EH (cell line): ENCODE measurements around the gene SUSD2.
"Not testable (repeated sequence)": the region's sequence is repeated elsewhere in the genome, so short reads cannot be mapped to it uniquely, and the experiment has no call there.

Experiments used
- DNase-seq: peaks from one replicate; pipeline ENCODE4 v3.0.0-alpha.2; 2015; ENCODE audit warnings: low read depth

Gene SUSD2

GRCh38 chr22:24181088-24181995 lies at the start of gene SUSD2:
Gene SUSD2, plus strand, starts transcription at chr22:24181487. Its CDS starts 33 bp downstream, at chr22:24181520.
- peak; percentile 14 for DNase-seq

- peak; percentile 46 for DNase-seq
Measured at GRCh38 chr22:24133187-24133965, 47.9 kb upstream of the SUSD2 start.

GRCh38 chr22:24134090-24134846 lies 47.0 kb upstream of the SUSD2 start:
- DNase-seq: no peak

GRCh38 chr22:24136533-24136932 lies 44.8 kb upstream of the SUSD2 start:
- not testable (repeated sequence) for DNase-seq

GRCh38 chr22:24137595-24137994 lies 43.7 kb upstream of the SUSD2 start:
- DNase-seq: peak; percentile 92

GRCh38 chr22:24138649-24139420 lies 42.5 kb upstream of the SUSD2 start:
- DNase-seq: peak; percentile 67

GRCh38 chr22:24140357-24140756 lies 40.9 kb upstream of the SUSD2 start:
- peak; percentile 27 for DNase-seq

- DNase-seq: no peak
Measured at GRCh38 chr22:24141586-24141985, 39.7 kb upstream of the SUSD2 start.

GRCh38 chr22:24142241-24142640 lies 39.0 kb upstream of the SUSD2 start:
- no peak for DNase-seq

- no peak for DNase-seq
Measured at GRCh38 chr22:24142831-24143230, 38.5 kb upstream of the SUSD2 start.

- no peak for DNase-seq
Measured at GRCh38 chr22:24144056-24144777, 37.1 kb upstream of the SUSD2 start.

- DNase-seq: no peak
Measured at GRCh38 chr22:24144778-24145085, 36.6 kb upstream of the SUSD2 start.

- no peak for DNase-seq
Measured at GRCh38 chr22:24145446-24146193, 35.7 kb upstream of the SUSD2 start.

- peak; percentile 87 for DNase-seq
Measured at GRCh38 chr22:24146194-24146616, 35.1 kb upstream of the SUSD2 start.

- DNase-seq: peak; percentile 96
Measured at GRCh38 chr22:24146791-24147353, 34.4 kb upstream of the SUSD2 start.

GRCh38 chr22:24147666-24148065 lies 33.6 kb upstream of the SUSD2 start:
- DNase-seq: no peak

GRCh38 chr22:24148266-24149197 lies 32.8 kb upstream of the SUSD2 start:
- no peak for DNase-seq

- DNase-seq: no peak
Measured at GRCh38 chr22:24149198-24149590, 32.1 kb upstream of the SUSD2 start.

- DNase-seq: peak; percentile 87
Measured at GRCh38 chr22:24153353-24153752, 27.9 kb upstream of the SUSD2 start.
